Measurements from ENCODE around the gene PDK2.
A peak's percentile ranks its signal among the peaks of the same experiment; 100 is the strongest.

Gene PDK2

DNA sequence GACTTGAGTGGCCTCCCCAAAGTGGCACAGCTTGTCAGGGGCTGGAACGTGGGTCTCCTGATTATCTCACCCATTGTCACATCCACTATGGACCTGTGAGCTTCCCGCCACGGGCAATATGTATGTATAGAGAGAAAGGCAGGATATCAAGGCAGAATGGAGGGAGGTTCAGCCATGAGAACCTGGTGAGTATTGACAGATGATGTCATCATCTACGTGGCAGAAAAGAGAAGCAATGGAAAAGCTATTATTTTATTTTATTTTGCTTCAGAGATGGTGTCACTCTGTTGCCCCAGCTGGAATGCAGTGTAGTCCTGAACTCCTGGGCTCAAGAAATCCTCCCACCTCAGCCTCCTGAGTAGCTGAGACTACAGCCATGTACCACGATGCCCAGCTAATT lies 13.4 kb upstream of the PDK2 start:
- Histone ChIP-seq H3K9me3 (ENCODE audit: control insufficient read depth, low read length) (no peaks in the 10 kb centered on the region), H3K4me1 (ENCODE audit: control insufficient read depth, insufficient read depth, low read length) (no peaks in the 10 kb centered on the region), H3K27me3 (replicated peaks; ENCODE audit: control insufficient read depth, insufficient read depth, low read length) (no peaks in the 10 kb centered on the region), H3K36me3 (ENCODE audit: control insufficient read depth, insufficient read depth, low read length, severe bottlenecking) (peaks cover 35% of the 10 kb centered on the region), H3K9ac (ENCODE audit: low read length) (no peak overlapping the region), H3K4me3 (ENCODE audit: low read length) (no peak overlapping the region)
- DNase-seq (ENCODE audit: low read depth): no peak

GRCh38 chr17:50087246-50087911 lies 7.8 kb upstream of the PDK2 start:
- Histone ChIP-seq H3K4me3 (ENCODE audit: low read length) (no peak overlapping the region), H3K36me3 (ENCODE audit: control insufficient read depth, insufficient read depth, low read length, severe bottlenecking) (peaks cover 8% of the 10 kb centered on the region), H3K4me1 (ENCODE audit: control insufficient read depth, insufficient read depth, low read length) (no peaks in the 10 kb centered on the region), H3K27me3 (replicated peaks; ENCODE audit: control insufficient read depth, insufficient read depth, low read length) (no peaks in the 10 kb centered on the region), H3K9ac (ENCODE audit: low read length) (no peak overlapping the region), H3K9me3 (ENCODE audit: control insufficient read depth, low read length) (no peaks in the 10 kb centered on the region)
- peak; percentile 84 for DNase-seq (ENCODE audit: low read depth)

GRCh38 chr17:50087912-50088405 lies 7.2 kb upstream of the PDK2 start:
- no peak overlapping the region for H3K9ac ChIP-seq (ENCODE audit: low read length)
- no peak for DNase-seq (ENCODE audit: low read depth)
- H3K4me1 ChIP-seq (ENCODE audit: control insufficient read depth, insufficient read depth, low read length): no peaks in the 10 kb centered on the region
- H3K4me3 ChIP-seq (ENCODE audit: low read length): no peak overlapping the region
- peaks cover 8% of the 10 kb centered on the region for H3K36me3 ChIP-seq (ENCODE audit: control insufficient read depth, insufficient read depth, low read length, severe bottlenecking)
- H3K9me3 ChIP-seq (ENCODE audit: control insufficient read depth, low read length): no peaks in the 10 kb centered on the region
- no peaks in the 10 kb centered on the region for H3K27me3 ChIP-seq (replicated peaks; ENCODE audit: control insufficient read depth, insufficient read depth, low read length)

- no peaks in the 10 kb centered on the region for H3K9me3 ChIP-seq (ENCODE audit: control insufficient read depth, low read length)
- DNase-seq (ENCODE audit: low read depth): no peak
- H3K4me1 ChIP-seq (ENCODE audit: control insufficient read depth, insufficient read depth, low read length): no peaks in the 10 kb centered on the region
- no peaks in the 10 kb centered on the region for H3K27me3 ChIP-seq (replicated peaks; ENCODE audit: control insufficient read depth, insufficient read depth, low read length)
- H3K4me3 ChIP-seq (ENCODE audit: low read length): no peak overlapping the region
- H3K36me3 ChIP-seq (ENCODE audit: control insufficient read depth, insufficient read depth, low read length, severe bottlenecking): peaks cover 8% of the 10 kb centered on the region
- H3K9ac ChIP-seq (ENCODE audit: low read length): no peak overlapping the region
These were observed 6.0 kb upstream of the PDK2 start for GRCh38 chr17:50088952-50089825.

GRCh38 chr17:50090071-50090470 lies 5.1 kb upstream of the PDK2 start:
- Histone ChIP-seq H3K4me1 (ENCODE audit: control insufficient read depth, insufficient read depth, low read length) (peaks cover 5% of the 10 kb centered on the region), H3K4me3 (ENCODE audit: low read length) (no peak overlapping the region), H3K9ac (ENCODE audit: low read length) (no peak overlapping the region), H3K36me3 (ENCODE audit: control insufficient read depth, insufficient read depth, low read length, severe bottlenecking) (peaks cover 8% of the 10 kb centered on the region), H3K27me3 (replicated peaks; ENCODE audit: control insufficient read depth, insufficient read depth, low read length) (no peaks in the 10 kb centered on the region), H3K9me3 (ENCODE audit: control insufficient read depth, low read length) (no peaks in the 10 kb centered on the region)
- no peak for DNase-seq (ENCODE audit: low read depth)

GRCh38 chr17:50090971-50091917 lies 3.9 kb upstream of the PDK2 start:
- H3K27me3 ChIP-seq (replicated peaks; ENCODE audit: control insufficient read depth, insufficient read depth, low read length): no peaks in the 10 kb centered on the region

DNA sequence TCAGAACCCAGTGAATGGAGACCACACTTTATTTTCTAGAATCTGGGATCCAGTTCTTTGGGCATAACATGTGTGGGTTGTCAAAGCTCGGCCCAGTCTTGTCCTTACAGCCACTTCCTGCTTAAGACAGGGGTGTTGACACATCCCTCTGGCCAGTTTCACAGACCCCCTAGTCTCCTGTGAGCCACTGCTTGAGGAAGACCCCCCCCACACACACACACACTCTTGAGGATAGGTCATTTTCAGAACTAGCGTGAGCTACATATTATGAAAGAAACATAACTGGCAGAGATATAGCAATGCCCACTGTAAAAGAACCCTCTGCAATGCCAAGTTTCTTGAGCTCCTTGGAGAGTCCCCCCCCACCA lies 3.2 kb upstream of the PDK2 start:
- H3K4me1 ChIP-seq (ENCODE audit: control insufficient read depth, insufficient read depth, low read length): peaks cover 19% of the 10 kb centered on the region
- H3K4me3 ChIP-seq (ENCODE audit: low read length): no peak overlapping the region
- H3K36me3 ChIP-seq (ENCODE audit: control insufficient read depth, insufficient read depth, low read length, severe bottlenecking): peaks cover 8% of the 10 kb centered on the region
- no peak for DNase-seq (ENCODE audit: low read depth)
- no peaks in the 10 kb centered on the region for H3K27me3 ChIP-seq (replicated peaks; ENCODE audit: control insufficient read depth, insufficient read depth, low read length)
- no peak overlapping the region for H3K9ac ChIP-seq (ENCODE audit: low read length)
- no peaks in the 10 kb centered on the region for H3K9me3 ChIP-seq (ENCODE audit: control insufficient read depth, low read length)

More at GRCh38 chr17:50090971-50091917, 3.9 kb upstream of the PDK2 start:
- DNase-seq (ENCODE audit: low read depth): no peak
- Histone ChIP-seq H3K9me3 (ENCODE audit: control insufficient read depth, low read length) (no peaks in the 10 kb centered on the region), H3K4me1 (ENCODE audit: control insufficient read depth, insufficient read depth, low read length) (peaks cover 12% of the 10 kb centered on the region), H3K36me3 (ENCODE audit: control insufficient read depth, insufficient read depth, low read length, severe bottlenecking) (peaks cover 8% of the 10 kb centered on the region), H3K9ac (ENCODE audit: low read length) (no peak overlapping the region), H3K4me3 (ENCODE audit: low read length) (no peak overlapping the region)

DNA sequence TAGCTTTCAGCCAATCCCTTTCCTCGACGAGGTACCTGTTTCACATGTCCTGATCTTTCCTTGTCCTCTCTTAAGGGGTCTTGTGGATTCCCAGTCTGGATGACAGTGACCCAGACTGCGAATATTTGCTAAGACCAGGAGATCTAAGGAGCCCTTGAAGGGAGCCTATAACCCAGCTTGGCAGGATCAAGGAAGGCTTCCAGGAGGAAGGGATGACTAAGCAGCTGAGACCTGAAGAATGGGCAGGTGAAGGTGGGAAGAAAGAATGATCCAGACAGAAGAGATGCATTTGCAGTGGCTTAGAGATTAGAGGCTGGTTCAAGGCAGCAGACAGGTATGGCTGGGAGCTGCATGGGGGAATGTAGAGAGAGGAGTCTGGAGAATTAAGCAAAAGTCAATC lies 1.9 kb upstream of the PDK2 start:
- H3K36me3 ChIP-seq (ENCODE audit: control insufficient read depth, insufficient read depth, low read length, severe bottlenecking): peaks cover 17% of the 10 kb centered on the region
- no peaks in the 10 kb centered on the region for H3K27me3 ChIP-seq (replicated peaks; ENCODE audit: control insufficient read depth, insufficient read depth, low read length)
- no peak overlapping the region for H3K4me3 ChIP-seq (ENCODE audit: low read length)
- peaks cover 32% of the 10 kb centered on the region for H3K4me1 ChIP-seq (ENCODE audit: control insufficient read depth, insufficient read depth, low read length)
- H3K9me3 ChIP-seq (ENCODE audit: control insufficient read depth, low read length): no peaks in the 10 kb centered on the region
- H3K9ac ChIP-seq (ENCODE audit: low read length): peak overlapping the region; percentile 4
- DNase-seq (ENCODE audit: low read depth): no peak

GRCh38 chr17:50093807-50094206 lies 1.3 kb upstream of the PDK2 start:
- Histone ChIP-seq H3K27me3 (replicated peaks; ENCODE audit: control insufficient read depth, insufficient read depth, low read length) (no peaks in the 10 kb centered on the region), H3K9me3 (ENCODE audit: control insufficient read depth, low read length) (no peaks in the 10 kb centered on the region), H3K4me1 (ENCODE audit: control insufficient read depth, insufficient read depth, low read length) (peaks cover 36% of the 10 kb centered on the region), H3K36me3 (ENCODE audit: control insufficient read depth, insufficient read depth, low read length, severe bottlenecking) (peaks cover 23% of the 10 kb centered on the region), H3K9ac (ENCODE audit: low read length) (peak overlapping the region; percentile 93), H3K4me3 (ENCODE audit: low read length) (no peak overlapping the region)
- no peak for DNase-seq (ENCODE audit: low read depth)

- H3K9ac ChIP-seq (ENCODE audit: low read length): peak overlapping the region; percentile 93
- peak; percentile 97 for DNase-seq (ENCODE audit: low read depth)
These were observed 853 bp upstream of the PDK2 start for GRCh38 chr17:50094243-50094752.

More at GRCh38 chr17:50094243-50094752, 853 bp upstream of the PDK2 start:
- no peaks in the 10 kb centered on the region for H3K27me3 ChIP-seq (replicated peaks; ENCODE audit: control insufficient read depth, insufficient read depth, low read length)
- peaks cover 23% of the 10 kb centered on the region for H3K36me3 ChIP-seq (ENCODE audit: control insufficient read depth, insufficient read depth, low read length, severe bottlenecking)
- H3K4me1 ChIP-seq (ENCODE audit: control insufficient read depth, insufficient read depth, low read length): peaks cover 38% of the 10 kb centered on the region
- no peaks in the 10 kb centered on the region for H3K9me3 ChIP-seq (ENCODE audit: control insufficient read depth, low read length)
- peak overlapping the region; percentile 95 for H3K4me3 ChIP-seq (ENCODE audit: low read length)

Measured in adipocyte (in vitro differentiated cells).